HG03064 (cell line): ENCODE results near the gene ATP6AP1.

Experiments
- ATAC-seq: cut with Tn5 transposase; IDR thresholded peaks from one replicate; pipeline ENCODE4 v1.9.1; 2021; ENCODE audit warnings: low read depth; ENCODE audit not compliant: unreplicated experiment

The ATP6AP1 gene

DNA sequence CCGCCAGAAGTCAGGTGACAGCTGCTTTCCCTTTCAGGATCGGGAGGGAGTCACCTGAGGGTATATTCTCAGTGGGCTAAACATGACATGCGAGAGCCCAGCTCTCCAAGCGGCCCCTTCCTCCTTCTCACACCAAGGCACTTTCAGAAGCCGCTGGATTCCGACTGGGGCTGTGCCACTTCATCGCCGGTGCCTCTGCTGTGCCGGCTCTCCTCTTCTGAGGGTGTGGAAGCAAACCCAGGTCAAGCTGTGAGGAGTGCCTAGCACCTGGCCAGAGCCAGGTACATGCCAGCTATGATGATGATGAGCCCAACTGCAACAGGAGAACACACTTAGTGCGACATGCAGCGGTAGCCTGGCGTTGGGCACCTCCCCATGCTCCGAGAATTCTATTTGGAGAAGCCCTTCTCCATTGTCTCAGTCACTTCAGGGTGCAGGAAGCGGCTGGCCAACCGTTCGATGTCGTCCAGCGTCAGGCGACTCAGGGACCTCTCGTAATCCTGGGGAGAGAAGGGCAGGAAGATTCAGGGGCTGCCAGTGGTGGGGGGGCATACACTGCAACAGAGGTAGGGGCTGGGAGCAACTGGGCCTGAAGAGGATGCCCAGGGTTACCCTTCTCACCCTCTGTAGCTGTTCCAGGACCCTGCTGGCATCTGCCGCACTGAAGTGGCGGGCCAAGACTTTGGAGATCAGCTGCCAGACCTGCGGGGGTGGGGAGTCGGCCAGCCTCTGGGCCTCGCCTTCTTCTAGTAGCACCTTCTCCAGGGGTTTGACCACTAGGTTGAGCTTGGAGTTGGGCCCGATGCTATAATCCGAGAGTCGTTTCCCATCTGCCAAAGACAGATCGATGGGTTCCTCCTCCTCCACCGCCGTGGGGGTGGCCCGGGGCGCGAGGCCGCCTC, 56.9 kb downstream of the ATP6AP1 start:
- ATAC-seq, result no peak

DNA sequence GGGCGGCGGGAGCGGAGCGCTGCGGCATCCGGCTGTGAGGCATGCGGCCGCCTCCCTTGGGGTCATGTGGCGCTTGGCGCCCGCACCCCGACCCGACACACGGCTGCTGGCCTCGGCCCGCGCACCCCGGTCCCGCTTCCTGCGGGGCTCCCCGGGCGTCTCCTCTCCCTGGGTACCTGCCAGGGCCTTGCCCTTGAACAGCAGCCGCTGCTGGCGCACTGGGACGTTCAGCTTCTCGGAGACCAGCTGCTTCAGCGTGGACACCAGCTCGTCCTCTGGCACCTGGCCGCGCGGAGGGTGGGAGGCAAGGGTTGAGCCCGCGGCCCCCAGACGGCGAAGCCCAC, 57.5 kb downstream of the ATP6AP1 start:
- no peak for ATAC-seq
